ENCODE results near the gene MAFB. TPM values are rescaled to one million over a fixed set of nuclear protein-coding genes. Genes with fewer than 3 reads are reported as not detected.

Gene MAFB
- total and polyA plus RNA-seq, 8 donors, result 3.7 to 48.0 (median 12.9) TPM

DNA sequence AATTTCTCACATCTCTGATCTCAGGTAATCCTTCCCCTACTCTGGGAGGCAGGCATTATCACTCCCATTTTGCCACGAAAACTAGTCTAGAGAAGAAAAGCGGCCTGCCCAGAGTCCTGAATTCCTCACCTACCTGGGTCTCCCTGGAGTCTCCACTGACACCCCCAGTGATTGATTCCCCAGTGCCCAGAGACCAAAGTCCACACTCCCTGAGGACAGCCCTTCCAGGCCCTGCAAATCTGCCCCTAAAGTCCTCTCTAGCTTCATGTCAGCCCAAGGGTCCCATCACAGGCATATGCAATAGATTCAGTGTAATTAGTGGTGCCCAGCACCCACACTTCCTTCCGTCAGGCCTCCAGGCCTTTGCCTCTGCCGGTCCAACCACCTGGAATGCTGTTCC lies 47.2 kb downstream of the MAFB start:
- 61 to 74% methylated on average over 4 of the region's 4 CpGs for WGBS, 2 donors
- Histone ChIP-seq H3K27ac (no peak overlapping the region), H3K36me3 (no peaks in the 10 kb centered on the region), H3K4me3 (no peak overlapping the region), H3K4me1 (no peaks in the 10 kb centered on the region), H3K9me3 (no peaks in the 10 kb centered on the region), H3K27me3 (no peaks in the 10 kb centered on the region)
- TF ChIP-seq, protein P1, sequence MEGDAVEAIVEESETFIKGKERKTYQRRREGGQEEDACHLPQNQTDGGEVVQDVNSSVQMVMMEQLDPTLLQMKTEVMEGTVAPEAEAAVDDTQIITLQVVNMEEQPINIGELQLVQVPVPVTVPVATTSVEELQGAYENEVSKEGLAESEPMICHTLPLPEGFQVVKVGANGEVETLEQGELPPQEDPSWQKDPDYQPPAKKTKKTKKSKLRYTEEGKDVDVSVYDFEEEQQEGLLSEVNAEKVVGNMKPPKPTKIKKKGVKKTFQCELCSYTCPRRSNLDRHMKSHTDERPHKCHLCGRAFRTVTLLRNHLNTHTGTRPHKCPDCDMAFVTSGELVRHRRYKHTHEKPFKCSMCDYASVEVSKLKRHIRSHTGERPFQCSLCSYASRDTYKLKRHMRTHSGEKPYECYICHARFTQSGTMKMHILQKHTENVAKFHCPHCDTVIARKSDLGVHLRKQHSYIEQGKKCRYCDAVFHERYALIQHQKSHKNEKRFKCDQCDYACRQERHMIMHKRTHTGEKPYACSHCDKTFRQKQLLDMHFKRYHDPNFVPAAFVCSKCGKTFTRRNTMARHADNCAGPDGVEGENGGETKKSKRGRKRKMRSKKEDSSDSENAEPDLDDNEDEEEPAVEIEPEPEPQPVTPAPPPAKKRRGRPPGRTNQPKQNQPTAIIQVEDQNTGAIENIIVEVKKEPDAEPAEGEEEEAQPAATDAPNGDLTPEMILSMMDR (IDR thresholded peaks at IDR 0.05), result no peak
- DNase-seq, result no peak
- no peak for ATAC-seq
- intact Hi-C loops (cut with DNase I), result no loop called here
- FAIRE-seq, result no peak

DNA sequence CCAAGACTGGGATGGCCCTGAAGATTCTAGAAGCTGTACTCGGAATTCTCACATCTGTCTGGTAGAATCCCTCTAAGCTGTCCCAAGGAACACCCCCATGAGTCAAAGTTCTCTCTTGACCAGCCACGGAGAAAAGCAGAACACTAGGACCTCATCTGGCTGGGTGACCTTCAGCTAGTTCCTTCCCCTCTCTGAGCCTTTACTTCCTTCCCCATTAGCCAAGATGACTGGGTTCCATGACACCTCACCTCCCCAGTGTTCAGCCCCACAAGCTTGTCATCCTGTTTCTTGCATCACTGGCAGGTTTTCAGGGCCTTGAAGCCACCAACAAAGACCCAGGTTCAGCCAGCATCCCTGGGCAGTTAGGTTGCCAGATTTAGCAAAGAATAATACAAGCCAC lies 47.8 kb downstream of the MAFB start:
- Histone ChIP-seq H3K27me3 (no peaks in the 10 kb centered on the region), H3K9me3 (no peaks in the 10 kb centered on the region), H3K27ac (no peak overlapping the region), H3K4me3 (no peak overlapping the region), H3K36me3 (no peaks in the 10 kb centered on the region), H3K4me1 (no peaks in the 10 kb centered on the region)
- ATAC-seq (no peak), FAIRE-seq (no peak), DNase-seq (no peak)
- intact Hi-C loops (cut with DNase I), result no loop called here
- WGBS, 2 donors, result 84 to 87% methylated on average over 2 of the region's 2 CpGs
- TF ChIP-seq, protein P1 (IDR thresholded peaks at IDR 0.05), result no peak

DNA sequence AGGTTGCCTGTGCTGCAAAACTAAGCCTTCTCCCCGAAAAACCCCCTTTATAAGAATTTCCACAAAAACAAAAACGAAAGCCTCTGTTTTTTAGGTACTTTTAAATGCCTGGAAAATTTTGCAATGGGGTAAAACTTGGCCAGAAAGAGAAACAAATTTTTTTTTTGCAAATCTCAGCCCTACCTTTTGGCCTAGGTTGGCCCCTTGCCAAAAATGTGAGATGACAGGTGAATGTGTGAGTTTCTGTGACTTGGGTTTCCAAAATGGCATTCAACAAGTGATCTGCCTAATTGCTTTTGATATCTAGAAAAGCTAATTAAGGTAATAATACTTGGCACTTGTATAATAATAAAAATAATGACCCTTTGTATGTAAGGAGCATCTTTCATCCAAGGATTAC lies 48.4 kb downstream of the MAFB start:
- H3K9me3 ChIP-seq, result no peaks in the 10 kb centered on the region
- no peak overlapping the region for H3K4me3 ChIP-seq
- H3K27ac ChIP-seq, result no peak overlapping the region
- intact Hi-C loops (cut with DNase I), result no loop called here
- TF ChIP-seq, protein P1 (IDR thresholded peaks at IDR 0.05), result no peak
- H3K4me1 ChIP-seq, result no peaks in the 10 kb centered on the region
- no peaks in the 10 kb centered on the region for H3K27me3 ChIP-seq
- 90 to 94% methylated on average over 2 of the region's 2 CpGs for WGBS, 2 donors
- ATAC-seq (no peak), DNase-seq (no peak), FAIRE-seq (no peak)
- no peaks in the 10 kb centered on the region for H3K36me3 ChIP-seq

DNA sequence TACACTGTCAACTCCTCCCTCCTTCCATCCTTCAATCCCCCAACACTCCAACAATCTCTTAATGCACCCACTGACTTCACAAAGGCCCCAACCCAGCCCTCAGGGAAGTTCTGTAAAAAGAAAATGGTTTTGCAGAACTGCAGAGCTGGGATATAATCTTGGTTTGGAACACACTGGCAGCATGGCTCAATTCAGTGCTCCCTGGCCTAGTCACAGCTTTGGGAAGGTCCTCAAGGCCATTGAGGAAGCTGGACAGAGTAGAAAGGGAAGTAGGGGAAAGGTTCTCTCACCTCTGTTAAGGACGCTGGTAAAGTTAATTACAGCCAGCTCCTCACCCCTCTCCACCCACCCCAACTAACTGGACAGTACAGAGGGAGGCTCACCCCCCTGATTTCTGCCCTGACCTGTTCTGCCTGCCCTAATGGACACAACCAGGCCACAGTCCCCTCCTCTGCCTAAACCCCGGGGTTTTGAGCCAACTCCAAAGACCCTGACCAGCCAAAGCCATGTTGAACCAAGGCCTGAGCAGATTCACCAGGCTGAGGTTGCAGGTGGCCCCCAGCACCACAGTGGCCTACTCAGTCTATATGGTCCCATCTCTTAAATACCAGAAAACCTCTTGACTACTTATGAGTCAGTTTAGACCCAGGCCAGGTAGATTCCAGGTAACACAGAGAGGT lies 49.2 kb downstream of the MAFB start:
- Histone ChIP-seq H3K27me3 (no peaks in the 10 kb centered on the region), H3K4me1 (no peaks in the 10 kb centered on the region), H3K27ac (no peak overlapping the region), H3K36me3 (no peaks in the 10 kb centered on the region), H3K9me3 (no peaks in the 10 kb centered on the region), H3K4me3 (no peak overlapping the region)
- WGBS, 2 donors, result 76 to 80% methylated on average over 2 of the region's 2 CpGs
- FAIRE-seq (no peak), ATAC-seq (no peak), DNase-seq (no peak)
- intact Hi-C loops (cut with DNase I), result no loop called here
- TF ChIP-seq, protein P1 (IDR thresholded peaks at IDR 0.05), result no peak

DNA sequence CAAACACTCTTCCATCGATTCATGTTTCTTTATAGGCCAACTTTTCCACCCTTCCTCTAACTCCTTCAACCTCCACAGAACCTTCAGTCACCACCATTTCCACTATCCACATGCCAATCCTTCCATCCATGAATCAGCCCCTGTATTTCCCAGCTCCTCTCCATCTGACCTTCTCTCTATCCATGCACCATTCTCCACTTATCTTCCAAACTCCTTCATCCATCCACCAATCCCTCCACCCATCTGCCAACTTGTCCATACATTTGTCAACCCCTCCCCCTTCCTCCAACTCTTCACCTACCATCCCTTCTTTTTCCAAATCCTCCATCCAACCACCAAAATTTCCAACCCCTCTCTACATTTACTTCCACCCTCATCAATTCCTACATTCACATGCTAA lies 49.9 kb downstream of the MAFB start:
- Histone ChIP-seq H3K4me3 (no peak overlapping the region), H3K9me3 (no peaks in the 10 kb centered on the region), H3K36me3 (no peaks in the 10 kb centered on the region), H3K27me3 (no peaks in the 10 kb centered on the region), H3K4me1 (no peaks in the 10 kb centered on the region), H3K27ac (no peak overlapping the region)
- WGBS, 2 donors, result 83 to 87% methylated on average over 1 of the region's 1 CpG
- ATAC-seq, result no peak
- DNase-seq, result no peak
- FAIRE-seq, result no peak
- TF ChIP-seq, protein P1 (IDR thresholded peaks at IDR 0.05), result no peak
- intact Hi-C loops (cut with DNase I), result no loop called here

All from pancreas (tissue), 10 donors.